Smooth muscle cell (in vitro differentiated cells): ENCODE measurements around the gene SLC7A4. TPM values are rescaled to one million over a fixed set of nuclear protein-coding genes. Genes with fewer than 3 reads are reported as not detected.
"Not testable (repeated sequence)": the region's sequence is repeated elsewhere in the genome, so short reads cannot be mapped to it uniquely, and the experiment has no call there.

Experiments
- DNase-seq: peaks from one replicate; lab custom pipeline; 2025; ENCODE audit not compliant: unreplicated experiment; lab: John Stamatoyannopoulos, UW
- H2AFZ ChIP-seq: fragments of 200-600 bp; sonication (generic); 2 replicates; pipeline ENCODE4 v1.6.0; 2016; ENCODE audit warnings: antibody characterized with exemption, low read depth, mild to moderate bottlenecking
- H3F3A ChIP-seq: fragments of 200-600 bp; sonication (generic); 2 replicates; pipeline ENCODE4 v1.6.0; 2017; ENCODE audit warnings: antibody characterized with exemption, low read depth
- H3K27ac ChIP-seq: fragments of 200-600 bp; sonication (generic); 2 replicates; pipeline ENCODE4 v1.5.1; 2016; ENCODE audit warnings: low read depth, mild to moderate bottlenecking
- H3K27me3 ChIP-seq: fragments of 200-600 bp; sonication (generic); 2 replicates; pipeline ENCODE4 v1.6.1; 2016; ENCODE audit warnings: low read depth, mild to moderate bottlenecking
- H3K36me3 ChIP-seq: fragments of 200-600 bp; sonication (generic); 2 replicates; pipeline ENCODE4 v1.5.1; 2016; ENCODE audit warnings: low read depth
- H3K4me1 ChIP-seq: fragments of 200-600 bp; sonication (generic); 2 replicates; pipeline ENCODE4 v1.5.1; 2016; ENCODE audit warnings: low read depth
- H3K4me2 ChIP-seq: fragments of 200-600 bp; sonication (generic); 2 replicates; pipeline ENCODE4 v1.6.0; 2016; ENCODE audit warnings: mild to moderate bottlenecking
- H3K4me3 ChIP-seq: fragments of 200-600 bp; sonication (generic); 2 replicates; pipeline ENCODE4 v1.5.1; 2016; ENCODE audit warnings: mild to moderate bottlenecking
- H3K79me2 ChIP-seq: fragments of 200-600 bp; sonication (generic); 2 replicates; pipeline ENCODE4 v1.6.0; 2016; ENCODE audit warnings: low read depth, mild to moderate bottlenecking
- H3K9ac ChIP-seq: fragments of 200-600 bp; sonication (generic); 2 replicates; pipeline ENCODE4 v1.6.0; 2016; ENCODE audit warnings: low read depth
- H3K9me3 ChIP-seq: fragments of 200-600 bp; sonication (generic); replicated peaks from 2 replicates; pipeline ENCODE4 v1.5.1; 2016; ENCODE audit warnings: low read depth
- H4K20me1 ChIP-seq: fragments of 200-600 bp; sonication (generic); 2 replicates; pipeline ENCODE4 v1.6.0; 2016; ENCODE audit warnings: low read depth
- CTCF ChIP-seq: fragments of 200-600 bp; sonication (generic); IDR thresholded peaks from 2 replicates; pipeline ENCODE4 v1.5.1; 2017; ENCODE audit warnings: borderline replicate concordance, mild to moderate bottlenecking, antibody characterized with exemption; ENCODE audit not compliant: insufficient read depth, poor library complexity, severe bottlenecking
- WGBS: methylation state at CpG from one replicate; pipeline ENCODE4 v1.1.7; 2016; ENCODE audit warnings: low lambda C conversion rate; 5-methylcytosine and 5-hydroxymethylcytosine counted together
- polyA plus RNA-seq: library from polyadenylated mRNA; unstranded; fragments of >200 nt; fragmentation: Nextera tagmentation; extraction: Ambion mirVana; gene quantifications from 2 replicates; pipeline ENCODE4 v1.2.1, GENCODE V29; 2016
- total RNA-seq: library from RNA; depleted of rRNA; stranded (reverse); fragments of >200 nt; gene quantifications from 2 replicates; pipeline ENCODE4 v1.2.3, GENCODE V29; 2014

SLC7A4 gene
- total and polyA plus RNA-seq, 2 experiments from 2014 or later = 0.30 to 1.5 TPM

DNA sequence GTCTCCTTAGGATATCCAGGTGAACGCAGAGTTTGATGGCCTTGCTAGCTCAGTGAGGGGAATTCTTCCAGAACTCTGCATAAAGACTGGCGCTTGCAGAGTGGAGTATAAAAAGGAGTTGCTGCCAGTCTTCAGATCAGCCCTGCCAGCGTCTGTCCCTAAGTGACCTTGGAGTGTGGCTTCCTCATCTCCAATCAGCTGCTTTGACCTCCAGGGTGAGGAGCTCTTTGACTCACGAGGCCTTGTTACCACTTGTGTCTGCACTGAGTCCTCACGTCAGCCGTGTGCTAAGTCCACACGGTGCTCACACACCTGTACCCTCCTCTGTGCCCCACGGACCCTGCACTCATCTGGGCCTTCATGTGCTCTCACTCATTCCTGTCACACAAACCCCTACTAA is 28.0 kb upstream of the SLC7A4 start:
- H3K9ac ChIP-seq, H3K27me3 ChIP-seq, H3F3A ChIP-seq, H3K9me3 ChIP-seq, DNase-seq, H3K4me1 ChIP-seq, H2AFZ ChIP-seq, H3K4me2 ChIP-seq, H4K20me1 ChIP-seq, H3K4me3 ChIP-seq, H3K36me3 ChIP-seq, H3K79me2 ChIP-seq, H3K27ac ChIP-seq: not testable (repeated sequence)
- WGBS = 96% methylated on average over 7 of the region's 8 CpGs

DNA sequence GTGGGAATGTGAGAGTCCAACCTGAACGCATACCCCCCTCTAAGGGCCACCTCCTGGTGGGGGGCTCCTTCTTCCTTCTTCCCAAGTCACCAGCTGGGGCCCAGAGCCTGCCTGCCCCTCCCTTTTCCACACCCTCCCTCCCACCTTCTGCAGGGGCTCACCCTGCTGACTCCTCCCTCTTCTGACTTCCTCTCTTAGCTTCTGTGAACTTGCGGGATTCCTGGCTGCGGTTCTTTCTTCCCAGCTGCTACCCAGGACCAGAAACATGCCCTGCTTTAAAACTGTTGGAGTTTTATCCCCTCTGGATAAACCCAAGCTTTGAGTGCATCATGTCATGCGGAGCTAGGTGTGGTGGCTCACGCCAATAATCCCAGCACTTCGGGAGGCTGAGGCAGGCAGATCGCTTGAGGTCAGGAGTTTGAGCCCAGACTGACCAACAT is 23.5 kb upstream of the SLC7A4 start:
- Histone ChIP-seq H3K4me1 (no peaks in the 10 kb centered on the region), H4K20me1 (no peaks in the 10 kb centered on the region), H3K27ac (no peak overlapping the region), H3K27me3 (no peaks in the 10 kb centered on the region), H3K4me3 (no peak overlapping the region), H3K36me3 (no peaks in the 10 kb centered on the region), H3K9me3 (no peaks in the 10 kb centered on the region), H3F3A (no peaks in the 10 kb centered on the region), H3K4me2 (no peak overlapping the region), H2AFZ (no peak overlapping the region), H3K79me2 (no peaks in the 10 kb centered on the region), H3K9ac (no peak overlapping the region)
- TF ChIP-seq CTCF = no peak
- no peak for DNase-seq
- 58% methylated on average over 7 of the region's 7 CpGs for WGBS

GRCh38 chr22:21055564-21055834 is 23.1 kb upstream of the SLC7A4 start:
- Histone ChIP-seq H4K20me1 (no peaks in the 10 kb centered on the region), H3K27me3 (no peaks in the 10 kb centered on the region), H2AFZ (no peak overlapping the region), H3K4me2 (no peak overlapping the region), H3K36me3 (no peaks in the 10 kb centered on the region), H3K79me2 (no peaks in the 10 kb centered on the region), H3K4me1 (no peaks in the 10 kb centered on the region), H3K27ac (no peak overlapping the region), H3F3A (no peaks in the 10 kb centered on the region), H3K4me3 (no peak overlapping the region), H3K9me3 (no peaks in the 10 kb centered on the region), H3K9ac (no peak overlapping the region)
- DNase-seq = no peak
- 68% methylated on average over 4 of the region's 4 CpGs for WGBS
- TF ChIP-seq CTCF = no peak

DNA sequence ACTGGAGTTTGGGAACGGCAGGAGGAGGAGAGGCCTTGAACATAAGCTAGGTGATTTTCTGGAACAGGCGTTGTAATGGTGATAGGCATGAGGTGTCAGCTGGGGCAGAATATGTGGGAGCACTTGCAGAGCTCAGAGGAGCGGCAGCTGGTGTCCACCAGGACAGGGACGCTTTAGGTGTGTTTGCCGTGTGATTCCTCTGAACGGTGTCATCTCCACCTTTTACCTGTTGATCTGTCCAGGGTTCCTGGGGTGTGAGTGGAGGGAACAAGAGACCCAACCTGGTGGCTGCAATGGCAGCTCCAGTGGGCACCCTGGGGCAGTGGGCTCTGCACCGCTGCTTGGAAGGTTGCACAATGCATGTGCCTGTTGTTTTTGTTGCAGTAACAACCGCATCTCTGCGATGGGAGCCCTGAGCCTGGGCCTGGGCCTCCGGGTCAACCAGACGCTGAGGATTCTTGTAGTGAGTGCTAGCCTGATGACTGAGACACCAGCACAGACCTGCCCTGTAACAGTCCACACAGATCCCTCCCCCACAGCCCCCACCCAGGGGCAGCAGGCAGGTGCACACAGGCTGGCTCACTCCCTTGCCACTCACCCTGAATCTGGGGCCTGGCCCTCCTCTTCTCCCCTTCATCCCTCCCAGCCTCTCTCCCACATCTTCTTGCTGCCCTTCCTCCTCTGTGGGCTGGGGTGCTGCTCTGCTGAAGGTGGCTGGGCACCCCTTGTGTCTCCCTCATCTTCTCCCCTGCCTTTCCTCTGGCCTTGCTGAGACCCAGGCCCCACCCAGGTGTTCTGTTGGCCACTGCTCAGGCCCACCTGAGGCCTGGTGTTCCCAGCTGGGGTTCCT is 22.6 kb upstream of the SLC7A4 start:
- no peaks in the 10 kb centered on the region for H3F3A ChIP-seq
- H2AFZ ChIP-seq = no peak overlapping the region
- H3K27me3 ChIP-seq = no peaks in the 10 kb centered on the region
- WGBS = 89% methylated on average over 11 of the region's 11 CpGs
- no peaks in the 10 kb centered on the region for H3K9me3 ChIP-seq
- no peaks in the 10 kb centered on the region for H3K79me2 ChIP-seq
- H3K36me3 ChIP-seq = no peaks in the 10 kb centered on the region
- no peak overlapping the region for H3K4me2 ChIP-seq
- no peaks in the 10 kb centered on the region for H4K20me1 ChIP-seq
- no peak for TF ChIP-seq CTCF
- no peaks in the 10 kb centered on the region for H3K4me1 ChIP-seq
- no peak overlapping the region for H3K9ac ChIP-seq
- H3K27ac ChIP-seq = no peak overlapping the region
- no peak overlapping the region for H3K4me3 ChIP-seq
- DNase-seq = no peak
